NCI-H1436 treated with DMSO at 0.1 percent for 48 hours (cell line): Measurements from ENCODE around the gene WRAP73.

Experiments
- DNase-seq: peaks from one replicate; lab custom pipeline; 2025; lab: John Stamatoyannopoulos, UW

The WRAP73 gene

GRCh38 chr1:3668585-3669300, 18.8 kb upstream of the WRAP73 start:
- no peak for DNase-seq

- DNase-seq: no peak
Observed at GRCh38 chr1:3668148-3668547, 18.2 kb upstream of the WRAP73 start.

- DNase-seq: no peak
Observed at GRCh38 chr1:3664700-3665375, 14.9 kb upstream of the WRAP73 start.

GRCh38 chr1:3663999-3664699, 14.2 kb upstream of the WRAP73 start:
- no peak for DNase-seq

- DNase-seq: no peak
Observed at GRCh38 chr1:3662080-3662671, 12.3 kb upstream of the WRAP73 start.

GRCh38 chr1:3661631-3662030, 11.7 kb upstream of the WRAP73 start:
- DNase-seq: no peak

GRCh38 chr1:3660704-3661103, 10.8 kb upstream of the WRAP73 start:
- DNase-seq: no peak

- DNase-seq: no peak
Observed at GRCh38 chr1:3659093-3659492, 9.2 kb upstream of the WRAP73 start.

GRCh38 chr1:3658231-3658615, 8.3 kb upstream of the WRAP73 start:
- no peak for DNase-seq

GRCh38 chr1:3657578-3658230, 7.8 kb upstream of the WRAP73 start:
- no peak for DNase-seq

- DNase-seq: no peak
Observed at GRCh38 chr1:3657096-3657475, 7.2 kb upstream of the WRAP73 start.

GRCh38 chr1:3656450-3657095, 6.7 kb upstream of the WRAP73 start:
- DNase-seq: no peak

GRCh38 chr1:3654549-3655281, 4.8 kb upstream of the WRAP73 start:
- no peak for DNase-seq

- no peak for DNase-seq
Observed at GRCh38 chr1:3653286-3653618, 3.3 kb upstream of the WRAP73 start.

- no peak for DNase-seq
Observed at GRCh38 chr1:3652548-3653285, 2.8 kb upstream of the WRAP73 start.

GRCh38 chr1:3651930-3652547, 2.1 kb upstream of the WRAP73 start, which contains the start of gene TP73:
TP73 (plus strand) TSS chr1:3652516; CDS start chr1:3682366, 29,850 bp downstream.
- DNase-seq: no peak

GRCh38 chr1:3651026-3651929, 1.4 kb upstream of the WRAP73 start:
- no peak for DNase-seq

- DNase-seq: no peak
Observed at GRCh38 chr1:3650248-3651025, 534 bp upstream of the WRAP73 start.
